ENCODE measurements around the gene FOXJ1. TPM values are rescaled to one million over a fixed set of nuclear protein-coding genes. Genes with fewer than 3 reads are reported as not detected.

Gene FOXJ1
- total RNA-seq (10 to 100 TPM; 66.1 to 95.0 TPM), polyA plus RNA-seq (10 to 100 TPM; 32.5 to 34.5 TPM)
- long read RNA-seq, donor 1, transcript FOXJ1-201 (3 exons, 2,641 nt) = major isoform, 5 of 88 reads
- long read RNA-seq, donor 1, partial matches to known transcripts = 83 of 88 reads
- long read RNA-seq, donor 1, other reads (novel, unspliced or antisense) = 0 of 88 reads
- long read RNA-seq, donor 2, partial matches to known transcripts = 6 of 6 reads
- long read RNA-seq, donor 2, other reads (novel, unspliced or antisense) = 0 of 6 reads
- long read RNA-seq, donor 3, transcript FOXJ1-201 (3 exons, 2,641 nt) = major isoform, 5 of 14 reads
- long read RNA-seq, donor 3, partial matches to known transcripts = 9 of 14 reads
- long read RNA-seq, donor 3, other reads (novel, unspliced or antisense) = 0 of 14 reads
- long read RNA-seq, donor 4 = 0 reads
- long read RNA-seq, donor 5, transcript FOXJ1-201 (3 exons, 2,641 nt) = major isoform, 6 of 19 reads
- long read RNA-seq, donor 5, partial matches to known transcripts = 13 of 19 reads
- long read RNA-seq, donor 5, other reads (novel, unspliced or antisense) = 0 of 19 reads

GRCh38 chr17:76141212-76142038 lies at the start of gene FOXJ1:
Gene FOXJ1, minus strand, starts transcription at chr17:76141245. Its CDS starts 850 bp downstream, at chr17:76140395.
- Histone ChIP-seq H3K36me3 (ENCODE audit: control insufficient read depth in 4 of 4, insufficient read depth in 4 of 4, low read length in 4 of 4) (no peaks in the 10 kb centered on the region), H3K9me3 (ENCODE audit: control insufficient read depth in 4 of 4, insufficient read depth in 3 of 4, low read length in 3 of 4) (no peaks in the 10 kb centered on the region), H3K4me1 (ENCODE audit: control insufficient read depth in 5 of 5, insufficient read depth in 5 of 5, low read length in 5 of 5) (peaks cover 0 to 50% (median 19%) of the 10 kb centered on the region in 5 donors), H3K27ac (ENCODE audit: low read depth in 1 of 2, low read length in 1 of 2) (peak within 1 kb of the TSS in 1 of 2 donors; percentile 28), H3K27me3 (ENCODE audit: control insufficient read depth in 3 of 3, insufficient read depth in 3 of 3, low read length in 2 of 3) (peaks cover 0 to 30% (median 28%) of the 10 kb centered on the region in 3 donors), H3K4me3 (peak within 1 kb of the TSS; percentile 36), H3K9ac (ENCODE audit: insufficient read depth in 1 of 2, low read length in 2 of 2) (peak within 1 kb of the TSS in 1 of 2 donors; percentile 50)
- no peak for TF ChIP-seq CTCF (IDR thresholded peaks at IDR 0.05; ENCODE audit: control extremely low read depth, extremely low read depth)
- DNase-seq = peak; percentile 90 to 93 (median 93)
- WGBS, 2 donors = 5% methylated on average over 53 to 59 of the region's 59 CpGs
- peak; percentile 71 for ATAC-seq (ENCODE audit: insufficient read depth, low FRiP score)

- DNase-seq = peak in 1 of 3 donors; percentile 42
- 88 to 93% methylated on average over 4 of the region's 4 CpGs for WGBS, 2 donors
- Histone ChIP-seq H3K4me1 (ENCODE audit: control insufficient read depth in 5 of 5, insufficient read depth in 5 of 5, low read length in 5 of 5) (peaks cover 0 to 38% (median 9%) of the 10 kb centered on the region in 5 donors), H3K4me3 (no peak overlapping the region), H3K9me3 (ENCODE audit: control insufficient read depth in 4 of 4, insufficient read depth in 3 of 4, low read length in 3 of 4) (no peaks in the 10 kb centered on the region), H3K9ac (ENCODE audit: insufficient read depth in 1 of 2, low read length in 2 of 2) (no peak overlapping the region), H3K36me3 (ENCODE audit: control insufficient read depth in 4 of 4, insufficient read depth in 4 of 4, low read length in 4 of 4) (no peaks in the 10 kb centered on the region), H3K27me3 (ENCODE audit: control insufficient read depth in 3 of 3, insufficient read depth in 3 of 3, low read length in 2 of 3) (no peaks in the 10 kb centered on the region), H3K27ac (ENCODE audit: low read depth in 1 of 2, low read length in 1 of 2) (no peak overlapping the region)
- TF ChIP-seq CTCF (IDR thresholded peaks at IDR 0.05; ENCODE audit: control extremely low read depth, extremely low read depth) = no peak
- ATAC-seq (ENCODE audit: insufficient read depth, low FRiP score) = no peak
These were observed 48.7 kb upstream of the FOXJ1 start for GRCh38 chr17:76189741-76190140.

- Histone ChIP-seq H3K27ac (ENCODE audit: low read depth in 1 of 2, low read length in 1 of 2) (no peak overlapping the region), H3K27me3 (ENCODE audit: control insufficient read depth in 3 of 3, insufficient read depth in 3 of 3, low read length in 2 of 3) (no peaks in the 10 kb centered on the region), H3K9ac (ENCODE audit: insufficient read depth in 1 of 2, low read length in 2 of 2) (no peak overlapping the region), H3K4me1 (ENCODE audit: control insufficient read depth in 5 of 5, insufficient read depth in 5 of 5, low read length in 5 of 5) (peaks cover 0 to 38% (median 9%) of the 10 kb centered on the region in 5 donors), H3K9me3 (ENCODE audit: control insufficient read depth in 4 of 4, insufficient read depth in 3 of 4, low read length in 3 of 4) (no peaks in the 10 kb centered on the region), H3K4me3 (no peak overlapping the region), H3K36me3 (ENCODE audit: control insufficient read depth in 4 of 4, insufficient read depth in 4 of 4, low read length in 4 of 4) (no peaks in the 10 kb centered on the region)
- WGBS, 2 donors = 81 to 87% methylated on average over 4 of the region's 4 CpGs
- ATAC-seq (ENCODE audit: insufficient read depth, low FRiP score) = no peak
- TF ChIP-seq CTCF (IDR thresholded peaks at IDR 0.05; ENCODE audit: control extremely low read depth, extremely low read depth) = no peak
- peak in 1 of 3 donors; percentile 10 for DNase-seq
These were observed 48.2 kb upstream of the FOXJ1 start for GRCh38 chr17:76189247-76189646.

Measured in lung (tissue), 16 donors.